GM23338 (cell line): Measurements from ENCODE around the gene CYP2W1.

Experiments
- CREB1 ChIP-seq: fragments of 250-450 bp; sonication (Bioruptor Pico); IDR thresholded peaks from 2 replicates; pipeline ENCODE4 v1.5.0; 2020; ENCODE audit warnings: low read depth, mild to moderate bottlenecking, moderate library complexity
- CTCF ChIP-seq, 2 experiments: fragments of 200-600 bp in 1 of 2; sonication (generic) in 1 of 2; conservative IDR thresholded peaks; 2 replicates each; pipeline versions ENCODE4 v1.5.1 to v1.6.1; 2016 to 2017; ENCODE audit warnings: antibody characterized with exemption in 2 of 2, low read depth in 2 of 2, mild to moderate bottlenecking in 2 of 2, moderate library complexity in 1 of 2
- ETS1 ChIP-seq: IDR thresholded peaks from 2 replicates; pipeline ENCODE4 v1.6.1; 2016; ENCODE audit warnings: antibody characterized with exemption
- EZH2 ChIP-seq: fragments of 200-600 bp; sonication (generic); IDR thresholded peaks from one replicate; pipeline ENCODE4 v1.8.0; 2017; ENCODE audit warnings: antibody characterized with exemption, mild to moderate bottlenecking, low read depth; ENCODE audit not compliant: unreplicated experiment
- EZH2phosphoT487 ChIP-seq: fragments of 200-600 bp; sonication (generic); IDR thresholded peaks from one replicate; pipeline ENCODE4 v1.8.1; 2018; ENCODE audit warnings: antibody characterized with exemption; ENCODE audit not compliant: unreplicated experiment
- JUNB ChIP-seq: IDR thresholded peaks from one replicate; pipeline ENCODE4 v1.6.1; 2016; ENCODE audit warnings: antibody characterized with exemption; ENCODE audit not compliant: unreplicated experiment
- NANOG ChIP-seq: IDR thresholded peaks from 2 replicates; pipeline ENCODE4 v1.6.1; 2016; ENCODE audit warnings: antibody characterized with exemption, borderline replicate concordance
- POLR2AphosphoS5 ChIP-seq: IDR thresholded peaks from 2 replicates; pipeline ENCODE4 v1.6.1; 2016; ENCODE audit warnings: antibody characterized with exemption, low read depth
- REST ChIP-seq: IDR thresholded peaks from one replicate; pipeline ENCODE4 v1.6.1; 2018; ENCODE audit warnings: antibody characterized with exemption; ENCODE audit not compliant: unreplicated experiment
- ZNF114 ChIP-seq: fragments of 250-450 bp; sonication (Bioruptor Pico); IDR thresholded peaks from 2 replicates; pipeline ENCODE4 v1.5.0; 2020; ENCODE audit warnings: mild to moderate bottlenecking, moderate library complexity
- ZNF331 ChIP-seq: fragments of 250-450 bp; sonication (Bioruptor Pico); IDR thresholded peaks from 2 replicates; pipeline ENCODE4 v1.5.0; 2020; ENCODE audit warnings: low read depth, mild to moderate bottlenecking, moderate library complexity

GRCh38 chr7:935874-936385, 47.1 kb upstream of the CYP2W1 start:
- no peak for TF ChIP-seq CTCF (conservative IDR thresholded peaks at IDR 0.05; ENCODE audit: low read depth in 2 of 2)
- TF ChIP-seq EZH2phosphoT487, result no peak
- no peak for TF ChIP-seq EZH2
- TF ChIP-seq POLR2AphosphoS5, result no peak
- no peak for TF ChIP-seq ZNF331 (CRISPR knock-in tag)
- TF ChIP-seq JUNB, result no peak
- TF ChIP-seq ETS1, result no peak
- TF ChIP-seq CREB1, result no peak
- no peak for TF ChIP-seq REST
- TF ChIP-seq ZNF114 (CRISPR knock-in tag), result no peak
- no peak for TF ChIP-seq NANOG
